Choroid plexus epithelial cell (primary cell): ENCODE results near the gene TBX20.

Source experiments
- DNase-seq: peaks from one replicate; pipeline ENCODE4 v3.0.0-alpha.2; 2010; ENCODE audit warnings: low read depth
- H3K4me3 ChIP-seq: 2 replicates; pipeline ENCODE4 v1.5.1; 2011; ENCODE audit warnings: low read depth, mild to moderate bottlenecking, control low read depth, low read length, moderate library complexity
- CTCF ChIP-seq: conservative IDR thresholded peaks from 2 replicates; pipeline ENCODE4 v1.5.1; 2011; ENCODE audit warnings: low read depth, mild to moderate bottlenecking, control low read depth, inconsistent platforms, low read length, moderate library complexity

The TBX20 gene

DNA sequence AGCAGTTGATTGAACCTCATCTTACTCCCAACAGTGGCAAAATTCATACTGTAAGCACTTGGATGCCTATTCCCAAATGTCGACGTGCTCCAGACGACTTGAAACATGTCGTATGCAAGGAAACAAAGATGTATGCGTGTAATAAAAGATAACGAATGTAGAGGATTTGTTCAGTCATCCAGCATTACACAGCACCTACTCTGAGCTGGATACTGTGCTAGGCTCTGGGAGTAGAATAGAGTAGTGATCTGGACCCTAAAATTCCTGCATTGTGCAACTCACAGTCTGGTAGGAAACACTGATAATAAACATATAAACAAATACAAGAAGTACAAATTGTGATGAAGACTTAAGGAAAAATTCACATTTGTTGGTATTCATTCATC lies 5.6 kb upstream of the TBX20 start:
- no peak for TF ChIP-seq CTCF
- no peak overlapping the region for H3K4me3 ChIP-seq
- no peak for DNase-seq

- H3K4me3 ChIP-seq = no peak overlapping the region
- DNase-seq = no peak
- no peak for TF ChIP-seq CTCF
Measured at GRCh38 chr7:35258868-35259522, 5.1 kb upstream of the TBX20 start.

GRCh38 chr7:35258125-35258867 lies 4.4 kb upstream of the TBX20 start:
- no peak overlapping the region for H3K4me3 ChIP-seq
- DNase-seq = no peak
- TF ChIP-seq CTCF = no peak

- no peak for DNase-seq
- no peak overlapping the region for H3K4me3 ChIP-seq
- no peak for TF ChIP-seq CTCF
Measured at GRCh38 chr7:35257251-35258124, 3.6 kb upstream of the TBX20 start.

GRCh38 chr7:35256256-35257175 lies 2.6 kb upstream of the TBX20 start:
- no peak overlapping the region for H3K4me3 ChIP-seq
- no peak for DNase-seq
- TF ChIP-seq CTCF = no peak
